GM18508 (cell line): ENCODE results near the gene GALNT2.
A peak's percentile ranks its signal among the peaks of the same experiment; 100 is the strongest.

Source experiments
- ATAC-seq: cut with Tn5 transposase; IDR thresholded peaks from one replicate; pipeline ENCODE4 v1.9.1; 2021; ENCODE audit warnings: moderate number of reproducible peaks; ENCODE audit not compliant: insufficient read depth, unreplicated experiment

GALNT2 gene

GRCh38 chr1:230066466-230067404, at the start of gene GALNT2:
Gene GALNT2 (plus strand): TSS chr1:230067238. CDS start chr1:230067281, 43 bp downstream.
- ATAC-seq: peak; percentile 49

- no peak for ATAC-seq
These were observed 46.6 kb upstream of the GALNT2 start for GRCh38 chr1:230020451-230020850.

- no peak for ATAC-seq
These were observed 44.2 kb upstream of the GALNT2 start for GRCh38 chr1:230022666-230023380.

GRCh38 chr1:230025686-230026085, 41.4 kb upstream of the GALNT2 start:
- ATAC-seq: no peak

- no peak for ATAC-seq
These were observed 40.9 kb upstream of the GALNT2 start for GRCh38 chr1:230026139-230026538.

GRCh38 chr1:230026572-230026971, 40.5 kb upstream of the GALNT2 start:
- ATAC-seq: no peak

GRCh38 chr1:230028602-230029223, 38.3 kb upstream of the GALNT2 start:
- no peak for ATAC-seq

- ATAC-seq: no peak
These were observed 37.6 kb upstream of the GALNT2 start for GRCh38 chr1:230029244-230029941.

GRCh38 chr1:230030122-230030821, 36.8 kb upstream of the GALNT2 start:
- no peak for ATAC-seq

- no peak for ATAC-seq
These were observed 35.9 kb upstream of the GALNT2 start for GRCh38 chr1:230031131-230031530.

GRCh38 chr1:230032516-230033281, 34.3 kb upstream of the GALNT2 start:
- ATAC-seq: no peak

- ATAC-seq: no peak
These were observed 29.8 kb upstream of the GALNT2 start for GRCh38 chr1:230037261-230037660.

GRCh38 chr1:230040440-230040839, 26.6 kb upstream of the GALNT2 start:
- no peak for ATAC-seq

- no peak for ATAC-seq
These were observed 24.0 kb upstream of the GALNT2 start for GRCh38 chr1:230043081-230043480.

GRCh38 chr1:230044729-230045128, 22.3 kb upstream of the GALNT2 start:
- no peak for ATAC-seq

- ATAC-seq: no peak
These were observed 19.7 kb upstream of the GALNT2 start for GRCh38 chr1:230047114-230047865.

GRCh38 chr1:230048322-230048721, 18.7 kb upstream of the GALNT2 start:
- no peak for ATAC-seq

GRCh38 chr1:230048922-230049321, 18.1 kb upstream of the GALNT2 start:
- no peak for ATAC-seq
